Heart left ventricle (tissue), 13 donors: ENCODE measurements around the gene TMEM185A.

ENCODE experiments used
- CTCF ChIP-seq, 12 donors: fragments of 200-600 bp; sonication (generic) in 4 of 12; IDR thresholded peaks; one replicate each; pipeline versions ENCODE4 v1.5.0 to v1.8.0; 2018 to 2022; ENCODE audit warnings: antibody characterized with exemption in 12 of 12, mild to moderate bottlenecking in 5 of 12
- POLR2A ChIP-seq, 2 donors: fragments of 450-650 bp; IDR thresholded peaks; one replicate each; pipeline ENCODE4 v1.6.1; 2017; ENCODE audit warnings: antibody characterized with exemption in 2 of 2, mild to moderate bottlenecking in 2 of 2, moderate library complexity in 2 of 2
- donor health status: ischemic (EF 13 %, LVEDD 7.1; RV severe dilation, severe dysfunction).
- donor health status: DM: no; HTN: yes; CAD: no.
- donor health status: DM: no; HTN: no; CAD: no.
- donor health status: ischemic (EF 25% LVEDD 6.9; RV normal size, moderate dysfunction).
- donor health status: ischemic (EF 25% LVEDD 5.7; RV mildly dilated, moderate dysfunction).
- donor health status: ischemic (EF 35%, LVEDD 5.7; RV mildly dilated, moderate dysfunction).
- donor health status: nonischemic (EF 11% LVEDD 7.7; RV severe dilation, severe dysfunction).
- donor health status: DM: yes; HTN: yes; CAD: no.
- donor health status: PGD.
- donor health status: ischemic (EF 29% LVEDD 5.4; RV normal size, mild dysfunction).
- donor health status: nonischemic (EF 23%, LVEDD 6.1; RV moderate dilation, normal function).

GRCh38 chrX:149567621-149568417, 63.8 kb downstream of the TMEM185A start:
- TF ChIP-seq POLR2A (IDR thresholded peaks at IDR 0.05) = no peak
- TF ChIP-seq CTCF (IDR thresholded peaks at IDR 0.05) = no peak
